GM12891 (cell line): Measurements from ENCODE around the gene HARS2.
A peak's percentile ranks its signal among the peaks of the same experiment; 100 is the strongest.

Experiments used
- DNase-seq: peaks from one replicate; pipeline ENCODE4 v3.0.0; 2011; ENCODE audit warnings: low spot score; ENCODE audit not compliant: insufficient read length
- FAIRE-seq: peaks from 2 replicates; lab custom pipeline; 2011; peaks lifted over from hg19 to GRCh38; lab: Jason Lieb, UNC
- PAX5 ChIP-seq: IDR thresholded peaks from 2 replicates; pipeline ENCODE4 v1.6.1; 2011; ENCODE audit warnings: low read length, moderate library complexity, mild to moderate bottlenecking; ENCODE audit not compliant: insufficient read depth, severe bottlenecking
- POLR2A ChIP-seq: IDR thresholded peaks from 2 replicates; pipeline ENCODE4 v1.6.1; 2011; ENCODE audit warnings: low read depth, low read length, control low read depth
- POLR2AphosphoS5 ChIP-seq: IDR thresholded peaks from 2 replicates; pipeline ENCODE4 v1.6.1; 2011; ENCODE audit warnings: low read depth, low read length, control low read depth
- POU2F2 ChIP-seq: IDR thresholded peaks from 2 replicates; pipeline ENCODE4 v1.6.1; 2011; ENCODE audit warnings: low read depth, mild to moderate bottlenecking, control low read depth, low read length, moderate library complexity
- SPI1 ChIP-seq: IDR thresholded peaks from 2 replicates; pipeline ENCODE4 v1.6.1; 2011; ENCODE audit warnings: low read depth, low read length, control low read depth
- TAF1 ChIP-seq: IDR thresholded peaks from 2 replicates; pipeline ENCODE4 v1.6.1; 2011; ENCODE audit warnings: low read depth, low read length, control low read depth

The HARS2 gene

DNA sequence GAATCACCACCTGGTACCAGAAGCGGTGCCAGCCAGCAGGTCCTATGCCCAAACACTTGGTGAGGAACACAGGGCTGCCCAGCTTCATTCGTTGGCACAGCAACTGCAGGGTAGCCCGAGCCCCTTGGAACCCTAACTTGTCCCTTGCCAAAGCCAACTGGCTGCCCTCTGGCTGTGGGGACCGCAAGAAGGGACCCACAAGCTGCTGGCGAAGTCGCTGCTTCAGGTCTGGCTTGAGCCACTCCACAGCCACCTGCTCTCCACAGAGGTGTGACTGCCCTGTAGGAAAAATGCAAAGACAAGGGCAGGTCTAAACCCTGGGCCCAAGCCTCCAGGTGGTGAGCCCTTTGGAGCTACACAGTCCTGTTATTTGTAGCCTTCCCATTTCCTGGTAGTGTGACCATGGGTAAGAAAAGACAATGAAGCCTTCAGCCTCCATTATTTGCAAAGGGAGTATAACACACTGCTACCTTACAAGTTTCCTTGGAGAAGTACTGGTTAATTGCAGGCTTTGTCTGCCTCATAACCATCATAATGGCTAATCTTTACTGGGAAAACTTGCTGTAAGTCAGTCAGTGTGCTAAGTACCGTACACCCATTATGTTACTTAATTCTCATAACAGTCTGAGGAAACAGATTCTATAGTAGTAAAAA lies 19.7 kb upstream of the HARS2 start:
- no peak for DNase-seq
- FAIRE-seq = no peak
- TF ChIP-seq POLR2A = no peak
- no peak for TF ChIP-seq TAF1
- TF ChIP-seq SPI1 = no peak
- no peak for TF ChIP-seq POLR2AphosphoS5
- no peak for TF ChIP-seq PAX5
- TF ChIP-seq POU2F2 = no peak

DNA sequence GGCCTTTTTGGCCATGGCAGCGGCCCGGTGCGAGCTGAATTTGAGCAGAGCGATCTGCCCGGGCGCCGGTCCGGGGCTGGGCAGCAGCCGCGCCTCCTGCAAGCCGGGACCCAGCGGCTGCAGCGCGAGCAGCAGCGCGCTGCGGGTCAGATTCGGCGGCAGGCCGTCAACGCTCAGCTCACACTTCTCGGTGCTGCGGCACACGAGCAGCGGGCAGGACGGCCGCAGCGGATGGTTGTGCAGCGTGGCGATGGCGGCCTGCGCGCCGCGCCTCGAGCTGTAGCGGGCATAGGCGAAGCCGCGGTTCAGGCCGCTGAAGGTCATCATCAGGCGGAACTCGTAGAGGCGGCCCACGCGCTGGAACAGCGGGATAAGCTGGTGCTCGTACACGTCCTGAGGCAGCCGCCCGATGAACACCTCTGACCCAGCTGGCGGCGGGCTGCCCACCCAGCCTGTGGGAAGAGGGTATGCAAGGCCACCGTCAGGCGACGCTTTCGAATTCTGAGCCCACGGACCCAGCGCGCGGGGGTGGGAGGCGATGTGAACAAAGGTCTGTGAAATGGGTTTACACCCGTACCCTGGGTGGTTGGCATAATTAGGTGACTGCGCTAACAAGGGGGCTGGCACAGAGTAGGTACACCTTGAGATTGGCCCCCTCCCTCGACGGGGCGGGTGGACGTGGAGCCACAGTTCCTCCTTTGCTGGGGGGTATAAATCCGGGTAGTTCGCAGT lies 18.6 kb upstream of the HARS2 start:
- DNase-seq = no peak
- TF ChIP-seq SPI1 = no peak
- TF ChIP-seq TAF1 = no peak
- no peak for TF ChIP-seq POLR2A
- no peak for TF ChIP-seq PAX5
- no peak for TF ChIP-seq POLR2AphosphoS5
- no peak for TF ChIP-seq POU2F2
- no peak for FAIRE-seq

DNA sequence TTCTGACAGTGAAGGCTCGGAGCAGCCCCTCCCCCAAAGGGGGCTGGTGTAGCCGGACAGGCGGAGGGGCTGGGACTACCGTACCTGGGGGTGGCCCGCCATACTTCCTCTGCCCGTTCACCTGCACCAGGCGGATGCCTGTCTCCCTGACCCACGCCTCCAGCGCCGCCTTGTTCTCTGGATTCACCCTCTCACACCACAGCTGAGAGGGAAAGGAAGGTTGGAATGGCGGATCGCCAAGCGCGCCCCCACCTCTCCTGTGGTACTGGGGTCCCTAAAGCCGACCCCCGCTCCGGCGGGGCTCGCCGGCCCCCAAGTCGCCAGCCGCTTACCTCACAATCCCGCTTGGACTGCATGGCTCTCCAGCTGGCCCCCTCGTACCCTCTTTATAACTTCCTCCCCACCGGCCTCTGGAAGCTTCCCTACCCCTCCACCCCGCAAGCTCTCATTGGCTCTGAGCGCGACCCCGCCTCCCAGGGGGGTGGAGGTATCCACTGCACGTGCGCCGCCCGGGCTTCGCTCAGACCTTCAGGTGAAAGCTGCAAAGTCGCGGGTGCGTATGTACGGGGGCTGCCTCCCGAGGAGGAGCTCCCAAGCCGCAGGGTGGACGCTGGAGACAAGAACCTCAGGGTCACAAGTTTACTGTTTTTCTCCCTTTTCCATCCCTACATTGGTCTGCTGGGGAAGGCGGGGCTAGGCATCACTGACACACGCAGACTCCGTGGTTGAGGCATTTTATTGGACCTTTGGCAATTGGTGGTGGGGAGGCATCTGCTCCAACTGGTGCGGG lies 17.9 kb upstream of the HARS2 start, which contains the start of gene DND1:
TSS of gene DND1 (minus strand) at position 390 of the 790 bp plus-strand sequence. CDS start at position 356, 34 bp downstream.
- TF ChIP-seq POLR2AphosphoS5 = peak; percentile 58
- no peak for TF ChIP-seq TAF1
- peak; percentile 36 for TF ChIP-seq POLR2A
- FAIRE-seq = no peak
- no peak for DNase-seq

DNA sequence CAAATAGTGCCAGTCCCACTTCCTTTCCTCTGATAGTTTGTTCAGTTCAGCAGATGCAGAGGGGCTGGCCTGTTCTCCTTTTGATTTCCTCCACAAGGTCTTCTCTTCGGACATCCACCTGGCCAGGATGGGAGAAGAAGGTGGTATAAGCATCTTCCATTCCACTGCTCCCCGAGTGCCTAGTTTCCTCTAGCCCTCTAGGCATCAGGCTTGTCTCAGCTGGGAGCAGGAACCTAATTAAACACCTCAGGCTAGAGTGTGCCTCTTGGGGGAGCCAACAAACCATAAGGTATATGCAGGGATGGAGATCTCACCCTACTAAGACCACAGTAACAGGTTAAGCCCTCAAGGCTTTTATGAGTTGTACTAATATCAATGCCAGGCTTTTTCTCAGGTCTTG lies 17.0 kb upstream of the HARS2 start:
- DNase-seq (no peak), FAIRE-seq (no peak)
- TF ChIP-seq POLR2A (no peak), TAF1 (no peak), POLR2AphosphoS5 (no peak), SPI1 (no peak), PAX5 (no peak), POU2F2 (no peak)

DNA sequence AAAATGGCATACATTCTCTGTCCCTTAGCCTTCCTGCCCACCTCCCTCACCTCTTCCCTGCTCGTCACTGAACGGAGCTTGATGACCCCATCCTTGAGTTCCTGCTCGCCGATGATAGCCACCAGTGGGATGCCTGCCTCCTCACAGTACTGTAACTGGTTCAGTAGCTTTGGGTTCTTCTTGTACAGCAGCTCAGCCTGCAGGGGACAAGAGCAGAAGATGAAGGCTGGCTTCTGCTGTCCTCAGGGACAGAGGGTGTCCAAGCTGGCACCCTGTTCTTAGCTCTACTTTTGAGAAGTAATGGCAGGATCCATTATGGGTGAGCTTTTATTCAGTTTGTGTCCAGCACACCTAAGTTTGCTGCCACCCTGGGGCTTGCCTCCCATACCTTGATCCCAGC lies 16.6 kb upstream of the HARS2 start:
- FAIRE-seq (no peak), DNase-seq (no peak)
- TF ChIP-seq SPI1 = no peak
- peak; percentile 33; the same call in 1 of the 2 replicates for TF ChIP-seq POLR2A
- TF ChIP-seq TAF1 = no peak
- TF ChIP-seq POLR2AphosphoS5 = no peak

DNA sequence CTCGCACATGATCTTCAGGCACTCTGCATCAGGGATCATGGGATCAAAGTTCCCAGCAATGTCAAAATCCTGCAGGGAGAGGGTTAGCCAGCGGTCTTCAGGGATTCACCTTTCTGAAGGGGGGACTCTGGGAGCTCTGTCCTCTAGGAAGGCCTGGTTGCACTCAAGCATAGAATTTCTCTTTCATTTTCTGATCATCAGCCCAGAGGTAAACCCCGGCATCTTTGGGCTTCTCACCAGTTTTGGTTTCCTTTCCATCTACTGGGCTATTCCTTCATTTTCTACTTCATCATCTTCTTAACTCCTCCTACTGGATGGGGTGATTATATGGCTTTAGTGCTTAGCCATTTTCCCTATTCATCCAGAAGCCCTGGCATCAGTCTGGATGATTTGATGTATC lies 13.3 kb upstream of the HARS2 start:
- no peak for TF ChIP-seq SPI1
- TF ChIP-seq POLR2A = no peak
- TF ChIP-seq POU2F2 = no peak
- no peak for TF ChIP-seq POLR2AphosphoS5
- TF ChIP-seq TAF1 = no peak
- DNase-seq (no peak), FAIRE-seq (no peak)

DNA sequence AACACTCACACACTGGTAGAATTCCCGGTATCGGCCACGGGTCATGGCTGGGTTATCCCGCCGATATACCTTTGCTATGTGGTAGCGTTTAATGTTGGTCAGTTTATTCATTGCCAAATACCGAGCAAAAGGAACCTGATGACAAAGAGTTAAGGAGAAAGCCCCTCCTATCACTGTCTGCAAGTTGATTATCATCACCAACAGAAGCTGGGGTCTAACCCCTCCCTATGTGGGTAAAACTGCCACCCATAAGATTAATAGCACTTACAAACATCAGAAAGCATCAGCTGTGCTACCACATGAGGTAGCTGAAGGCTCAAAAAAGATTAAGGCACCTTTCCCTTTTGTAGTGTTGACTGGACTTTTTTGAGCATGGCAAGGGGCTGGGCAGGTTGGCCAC lies 12.3 kb upstream of the HARS2 start:
- FAIRE-seq = no peak
- TF ChIP-seq TAF1 = no peak
- no peak for TF ChIP-seq PAX5
- TF ChIP-seq SPI1 = no peak
- no peak for TF ChIP-seq POLR2AphosphoS5
- no peak for DNase-seq

DNA sequence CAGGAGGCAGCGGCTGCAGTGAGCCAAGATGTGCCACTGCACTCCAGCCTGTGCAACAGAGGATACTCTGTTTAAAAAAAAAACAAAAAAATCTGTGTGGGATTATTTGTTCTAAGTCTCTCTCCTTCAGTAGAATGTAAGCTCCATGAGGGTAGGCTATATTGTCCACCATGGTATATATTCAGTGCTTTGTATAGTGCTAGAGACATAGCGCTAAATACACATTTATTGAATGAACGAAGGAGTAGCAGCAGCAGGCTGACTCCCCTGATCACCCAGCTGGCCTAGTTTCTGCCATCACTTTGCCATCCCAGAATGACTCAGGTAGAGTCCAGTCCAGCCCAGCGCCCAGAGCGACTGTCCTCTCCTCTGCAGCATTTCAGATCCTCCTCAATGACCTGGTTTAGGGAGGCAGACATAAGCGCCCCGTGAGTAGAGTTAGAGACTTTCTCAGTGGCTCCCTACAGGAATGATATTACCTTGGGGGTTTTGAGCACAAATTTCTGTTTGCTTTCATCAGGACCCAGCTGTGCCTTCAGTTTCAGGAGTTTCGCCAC lies 801 bp upstream of the HARS2 start:
- no peak for TF ChIP-seq POLR2AphosphoS5
- FAIRE-seq = peak; percentile 47
- DNase-seq = no peak

DNA sequence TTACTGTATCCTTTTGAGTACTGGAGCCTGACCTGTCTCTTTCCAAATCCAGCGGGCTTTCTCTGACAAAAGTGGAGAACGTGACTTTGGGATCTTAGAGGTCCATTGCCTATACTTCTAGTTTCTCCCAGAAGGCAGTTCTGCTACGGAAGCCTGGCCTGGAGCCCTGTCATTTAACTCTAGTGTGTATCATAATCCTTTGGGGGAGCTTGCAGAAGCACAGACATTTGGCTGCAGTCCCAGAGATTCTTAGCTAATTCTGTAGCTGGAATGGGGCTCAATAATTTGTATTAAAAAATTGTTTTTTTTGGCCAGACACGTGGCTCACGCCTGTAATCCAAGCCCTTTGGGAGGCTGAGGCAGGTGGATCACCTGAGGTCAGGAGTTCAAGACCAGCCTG lies 3.0 kb downstream of the HARS2 start:
- TF ChIP-seq TAF1 (no peak), POLR2AphosphoS5 (no peak), SPI1 (no peak), PAX5 (no peak), POLR2A (no peak), POU2F2 (no peak)
- FAIRE-seq = no peak
- DNase-seq = no peak
